HG03159 (cell line): ENCODE data around the gene PPIG.
A peak's percentile ranks its signal among the peaks of the same experiment; 100 is the strongest.
"Not testable (repeated sequence)": the region's sequence is repeated elsewhere in the genome, so short reads cannot be mapped to it uniquely, and the experiment has no call there.

Experiments used
- ATAC-seq: cut with Tn5 transposase; IDR thresholded peaks from one replicate; pipeline ENCODE4 v1.9.1; 2021; ENCODE audit warnings: mild to moderate bottlenecking, moderate library complexity; ENCODE audit not compliant: unreplicated experiment

Gene PPIG

DNA sequence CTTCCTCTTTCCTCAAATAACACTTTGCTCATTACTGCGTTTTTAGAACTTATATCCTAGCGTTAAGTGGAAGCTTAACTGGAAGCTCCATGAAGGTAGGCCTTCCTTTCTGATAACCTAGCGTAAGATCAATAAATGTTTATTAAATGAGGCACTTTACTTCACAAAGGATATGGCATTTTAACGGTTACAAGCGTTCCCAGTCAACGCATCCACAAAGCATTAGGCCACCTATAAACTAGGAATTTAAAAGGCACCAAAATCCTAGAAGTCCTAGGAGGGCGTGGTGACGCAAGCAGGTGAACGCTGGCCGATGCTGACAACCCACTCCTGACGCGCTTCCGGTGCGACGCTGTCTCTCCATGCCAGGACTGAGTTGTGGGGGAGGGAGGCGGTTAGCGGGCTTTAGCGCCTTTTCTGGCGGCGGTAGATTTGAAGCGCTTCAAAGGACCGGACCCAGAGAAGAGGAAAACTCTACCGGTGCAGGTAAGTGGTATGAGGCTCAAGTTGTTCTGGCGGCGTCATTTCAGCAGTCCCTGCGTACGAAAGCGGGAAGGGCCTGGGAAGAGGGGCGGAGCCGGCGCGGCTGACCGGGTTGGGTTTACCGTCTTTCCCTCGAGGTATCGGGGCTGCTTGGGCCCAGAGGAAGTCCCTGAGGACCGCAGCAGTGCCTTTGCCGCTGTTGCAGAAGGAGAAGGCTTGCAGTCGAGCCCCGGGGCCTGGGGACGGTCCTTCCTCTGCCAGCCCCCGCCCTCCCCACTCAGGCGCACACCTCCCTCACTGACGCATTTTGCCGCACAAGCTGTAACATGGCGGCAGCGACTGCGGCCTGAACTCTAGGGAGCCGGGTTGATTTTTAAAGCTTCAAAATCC is at the start of gene PPIG:
Gene PPIG (plus strand): TSS at position 347 of the 873 bp plus-strand sequence. CDS start 19,691 bp downstream, outside the sequence.
- peak; percentile 91 for ATAC-seq

DNA sequence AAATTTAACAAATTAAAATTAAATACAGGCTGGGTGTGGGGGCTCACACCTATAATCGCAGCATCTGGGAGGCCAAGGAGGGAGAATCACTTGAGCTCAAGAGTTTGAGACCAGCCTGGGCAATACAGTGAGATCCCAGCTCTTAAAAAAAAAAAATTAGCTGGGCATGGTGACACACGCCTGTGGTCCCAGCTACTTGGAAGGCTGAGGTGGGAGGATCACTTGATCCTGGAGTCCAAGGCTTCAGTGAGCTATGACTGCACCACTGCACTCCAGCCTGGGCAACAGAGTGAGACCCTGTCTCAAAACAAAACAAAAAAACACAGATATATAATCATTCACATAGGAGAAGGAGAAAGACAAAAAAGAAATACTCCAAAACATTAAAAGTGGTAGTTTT is 44.7 kb upstream of the PPIG start:
- not testable (repeated sequence) for ATAC-seq

- no peak for ATAC-seq
These were observed 44.0 kb upstream of the PPIG start for GRCh38 chr2:169540146-169540545.

DNA sequence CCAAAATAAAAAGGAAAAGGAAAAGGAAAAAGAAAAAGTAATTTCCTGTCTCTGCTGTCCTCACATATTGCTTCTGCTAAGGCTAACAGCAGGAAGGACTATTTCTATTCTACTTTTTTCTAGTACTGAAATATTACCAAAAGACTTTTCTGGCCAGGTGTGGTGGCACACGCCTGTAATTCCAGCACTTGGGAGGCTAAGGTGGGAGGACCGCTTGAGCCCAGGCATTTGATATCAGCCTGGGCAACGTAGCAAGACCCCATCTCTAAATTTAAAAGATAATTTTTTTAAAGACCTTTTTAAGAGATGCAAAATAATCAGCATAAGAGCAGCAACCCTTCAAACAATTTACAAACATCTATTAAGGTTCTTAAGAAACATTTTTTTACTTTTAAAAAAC is 41.7 kb upstream of the PPIG start:
- ATAC-seq = no peak

GRCh38 chr2:169546756-169547155 is 37.4 kb upstream of the PPIG start:
- ATAC-seq = no peak

DNA sequence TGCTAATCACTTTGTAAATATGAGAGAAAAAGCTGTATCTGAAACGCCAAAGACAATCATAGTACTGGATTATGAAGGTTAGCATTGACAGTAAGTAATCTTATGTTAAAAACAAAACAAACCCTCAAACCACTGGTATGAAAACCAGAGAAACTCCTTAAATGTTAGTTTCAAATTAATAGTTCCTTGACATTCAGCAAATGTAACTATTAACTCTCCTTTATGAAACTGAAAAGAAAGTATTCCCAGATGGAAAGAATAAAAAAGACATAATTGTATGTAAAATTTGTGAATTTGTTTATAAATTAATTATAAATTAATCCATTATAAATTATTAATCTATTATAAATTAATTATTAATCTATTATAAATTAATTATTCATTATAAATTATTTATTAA is 22.8 kb upstream of the PPIG start:
- no peak for ATAC-seq

- not testable (repeated sequence) for ATAC-seq
These were observed 22.1 kb upstream of the PPIG start for GRCh38 chr2:169562084-169562483.

DNA sequence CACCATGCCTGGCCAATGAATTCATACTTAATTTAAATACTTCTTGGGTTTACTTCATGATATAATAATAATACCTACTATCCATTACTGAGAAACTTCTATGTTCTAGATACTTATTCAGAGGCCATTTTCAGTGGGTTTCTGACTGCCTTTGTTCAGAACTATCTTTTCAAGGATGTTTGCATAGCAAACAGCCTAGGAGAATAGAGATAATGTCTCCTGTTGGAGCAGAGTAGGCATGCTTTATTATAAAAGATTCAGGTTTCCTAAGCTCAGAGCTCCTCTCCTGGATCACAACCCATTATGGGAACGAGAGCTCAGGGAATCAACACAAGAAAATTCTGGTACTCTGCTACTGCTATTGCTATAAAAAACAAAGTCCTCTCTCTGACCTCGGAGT is 21.6 kb upstream of the PPIG start:
- ATAC-seq = no peak

DNA sequence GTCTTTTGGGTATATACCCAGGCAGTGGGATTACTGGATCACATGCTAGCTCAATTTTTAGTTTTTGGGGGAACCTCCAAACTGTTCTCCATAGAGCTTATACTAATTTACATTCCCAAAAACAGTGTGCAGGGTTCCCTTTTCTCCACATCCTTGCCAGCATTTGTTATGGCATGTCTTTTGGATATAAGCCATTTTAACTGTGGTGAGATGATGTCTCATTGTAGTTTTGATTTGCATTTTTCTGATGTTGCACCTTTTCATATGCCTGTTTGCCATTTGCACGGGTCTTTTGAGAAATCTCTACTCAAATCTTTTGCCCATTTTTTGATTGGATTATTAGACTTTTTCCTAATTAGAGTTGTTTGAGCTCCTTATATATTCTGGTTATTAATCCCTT is 18.5 kb upstream of the PPIG start:
- ATAC-seq = no peak

DNA sequence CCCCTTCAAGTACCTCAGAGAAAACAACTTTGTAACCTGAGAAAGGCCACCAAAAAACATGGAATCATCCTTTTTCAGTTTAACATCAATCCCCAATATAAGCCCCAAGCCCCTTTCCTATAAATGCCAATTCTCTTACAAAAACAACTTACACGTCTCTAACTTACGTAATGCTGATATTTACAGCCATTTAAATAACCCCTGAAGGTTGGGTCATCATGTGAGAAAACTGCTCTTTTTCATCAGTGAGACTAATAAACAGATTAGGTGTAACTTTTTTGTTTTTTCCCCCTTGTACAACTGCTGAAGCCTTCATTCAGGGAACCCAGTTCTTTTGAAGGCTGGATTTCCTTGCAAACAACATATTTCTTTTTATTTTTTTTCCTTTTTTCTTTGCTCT is 14.2 kb upstream of the PPIG start:
- no peak for ATAC-seq

DNA sequence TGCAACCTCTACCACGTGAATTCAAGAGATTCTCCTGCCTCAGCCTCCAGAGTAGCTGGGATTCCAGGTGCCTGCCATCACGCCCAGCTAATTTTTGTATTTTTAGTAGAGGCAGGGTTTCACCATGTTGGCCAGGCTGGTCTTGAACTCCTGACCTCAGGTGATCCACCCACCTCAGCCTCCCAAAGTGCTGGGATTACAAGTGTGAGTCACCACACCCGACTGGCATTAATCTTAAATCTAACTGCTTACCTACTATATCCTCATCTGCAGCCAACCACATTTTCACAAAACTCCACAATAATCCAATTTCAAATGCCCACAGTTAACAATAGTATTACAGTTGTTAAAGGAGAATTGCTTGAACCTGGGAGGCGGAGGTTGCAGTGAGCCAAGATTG is 13.4 kb upstream of the PPIG start:
- ATAC-seq = not testable (repeated sequence)

DNA sequence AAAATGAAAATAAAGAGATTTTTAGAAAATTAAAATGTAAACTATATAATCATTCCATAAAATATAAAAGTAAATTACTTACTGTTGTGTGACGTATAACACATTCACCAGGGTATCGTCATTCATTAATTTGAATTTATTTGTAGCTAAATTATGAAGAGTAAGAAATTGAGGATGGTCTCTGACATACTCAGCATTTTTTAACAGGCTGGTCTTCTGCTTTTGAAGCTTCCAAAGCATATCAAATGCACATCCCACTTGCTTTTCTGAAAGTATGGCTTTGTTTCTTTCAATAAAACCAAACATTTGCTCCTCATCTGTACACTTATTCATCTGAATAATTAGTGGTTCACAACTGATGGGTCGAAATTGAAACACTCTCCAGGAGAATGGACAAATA is 12.6 kb upstream of the PPIG start:
- no peak for ATAC-seq

- ATAC-seq = no peak
These were observed 12.0 kb upstream of the PPIG start for GRCh38 chr2:169572189-169572588.

DNA sequence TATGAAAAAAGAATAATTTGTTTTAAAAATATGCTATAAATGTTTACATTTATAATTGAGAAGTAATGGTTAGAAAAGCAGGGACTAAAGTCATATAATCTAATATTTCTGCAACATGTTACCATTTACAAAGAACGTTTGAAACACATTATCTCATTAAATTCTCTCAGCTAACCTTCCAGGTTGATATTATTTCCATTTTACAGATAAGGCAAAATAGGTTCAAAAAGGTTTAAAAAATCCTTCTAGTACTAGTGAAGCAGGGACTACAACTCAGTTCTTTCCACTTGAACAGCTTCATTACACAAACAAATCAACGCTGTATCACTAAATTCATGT is 11.4 kb upstream of the PPIG start:
- ATAC-seq = no peak

- ATAC-seq = peak; percentile 98
These were observed 10.8 kb upstream of the PPIG start, which contains the start of gene FASTKD1 for GRCh38 chr2:169573160-169573973. Gene FASTKD1 (minus strand): TSS chr2:169573865. CDS start chr2:169572029, 1,836 bp downstream.

GRCh38 chr2:169573974-169574299 is 10.2 kb upstream of the PPIG start:
- no peak for ATAC-seq

- ATAC-seq = not testable (repeated sequence)
These were observed 9.6 kb upstream of the PPIG start for GRCh38 chr2:169574539-169574938.

DNA sequence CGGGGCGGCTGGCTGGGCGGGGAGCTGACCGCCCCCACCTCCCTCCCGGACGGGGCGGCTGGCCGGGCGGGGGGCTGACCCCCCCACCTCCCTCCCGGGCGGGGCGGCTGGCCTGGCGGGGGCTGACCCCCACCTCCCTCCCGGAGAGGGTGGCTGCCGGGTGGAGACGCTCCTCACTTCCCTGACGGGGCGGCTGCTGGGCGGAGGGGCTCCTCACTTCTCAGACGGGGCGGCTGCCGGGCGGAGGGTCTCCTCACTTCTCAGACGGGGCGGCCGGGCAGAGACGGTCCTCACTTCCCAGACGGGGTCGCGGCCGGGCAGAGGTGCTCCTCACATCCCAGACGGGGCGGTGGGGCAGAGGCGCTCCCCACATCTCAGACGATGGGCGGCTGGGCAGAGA is 8.9 kb upstream of the PPIG start:
- not testable (repeated sequence) for ATAC-seq

- no peak for ATAC-seq
These were observed 5.1 kb upstream of the PPIG start for GRCh38 chr2:169579044-169579443.

GRCh38 chr2:169582552-169583266 is 1.4 kb upstream of the PPIG start:
- not testable (repeated sequence) for ATAC-seq

- ATAC-seq = no peak
These were observed 633 bp upstream of the PPIG start for GRCh38 chr2:169583518-169583917.
